ENCODE data around the gene CTIF. TPM values are rescaled to one million over a fixed set of nuclear protein-coding genes. Genes with fewer than 3 reads are reported as not detected.

CTIF gene
- total RNA-seq = 8.6 and 11.5 TPM in 2 replicates

DNA sequence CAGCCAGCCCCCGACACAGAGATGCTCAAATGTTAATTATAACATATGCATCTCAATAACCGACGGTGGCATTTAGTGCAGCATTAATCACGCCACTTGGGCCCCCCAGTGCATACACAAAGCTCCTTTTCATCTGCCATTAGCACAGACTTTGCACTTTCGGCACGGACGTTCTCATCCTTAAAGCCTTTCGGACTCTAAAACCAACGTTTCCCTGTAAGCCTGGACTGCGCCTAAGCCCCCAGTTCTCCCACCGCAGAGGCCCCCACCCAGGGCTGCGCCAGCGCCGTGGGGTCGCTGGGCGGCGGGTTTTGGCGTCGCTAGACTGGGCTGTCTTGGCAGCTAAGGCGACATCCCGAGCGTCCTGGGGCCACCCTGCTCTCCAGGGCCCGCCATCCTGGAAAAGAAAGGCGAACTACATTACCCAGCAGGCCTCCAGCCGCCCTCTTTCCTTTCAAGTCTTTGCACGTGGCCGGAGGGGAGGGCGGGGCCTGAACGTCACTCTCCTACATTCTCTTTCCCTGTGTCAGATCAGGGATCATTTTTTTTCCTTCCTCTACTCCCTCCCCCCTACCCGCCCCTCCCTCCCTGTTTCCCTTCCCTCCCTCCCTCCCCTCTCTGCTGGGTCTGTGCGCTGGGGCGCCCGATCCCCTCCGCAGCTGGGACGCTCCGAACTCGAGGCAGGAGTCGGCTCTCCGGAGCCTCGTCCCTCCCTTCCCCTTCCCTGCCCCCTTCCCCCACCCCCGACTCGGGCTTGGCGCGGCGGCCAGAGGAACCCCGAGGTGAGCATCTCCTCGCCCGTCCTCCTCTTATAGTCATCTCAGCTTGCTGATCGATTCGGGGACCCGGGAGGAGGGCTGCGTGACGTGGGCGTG is at the start of gene CTIF:
CTIF (plus strand) TSS at position 501 of the 875 bp plus-strand sequence. CDS start 80,535 bp downstream, outside the sequence.

Other genes with a start within 250 kb of the CTIF start
- gene ZBTB7C, start 129.6 kb upstream of the CTIF start, total RNA-seq = 2.6 and 3.5 TPM in 2 replicates

All from airway epithelial cell (primary cell).